H9 (cell line): Measurements from ENCODE around the gene ABHD1. TPM values are rescaled to one million over a fixed set of nuclear protein-coding genes. Genes with fewer than 3 reads are reported as not detected.
A peak's percentile ranks its signal among the peaks of the same experiment; 100 is the strongest.

ENCODE experiments used
- DNase-seq: peaks from one replicate; pipeline ENCODE4 v3.0.0-alpha.2; 2017
- H2AFZ ChIP-seq: one replicate; pipeline ENCODE4 v1.6.1; 2013; ENCODE audit warnings: mild to moderate bottlenecking, low read length, control low read depth, moderate library complexity
- H2AK5ac ChIP-seq: 2 replicates; pipeline ENCODE4 v1.6.1; 2013; ENCODE audit warnings: low read length, control low read depth, mixed read lengths; ENCODE audit not compliant: insufficient read length
- H2BK120ac ChIP-seq: one replicate; pipeline ENCODE4 v1.6.1; 2013; ENCODE audit warnings: low read depth, mild to moderate bottlenecking, low read length, control low read depth, inconsistent platforms; ENCODE audit not compliant: poor library complexity, severe bottlenecking
- H2BK12ac ChIP-seq: 2 replicates; pipeline ENCODE4 v1.6.1; 2013; ENCODE audit warnings: low read length, control low read depth, mixed read lengths, low read depth; ENCODE audit not compliant: insufficient read length
- H2BK15ac ChIP-seq: 2 replicates; pipeline ENCODE4 v1.6.1; 2013; ENCODE audit warnings: low read depth, low read length, control low read depth
- H2BK20ac ChIP-seq: one replicate; pipeline ENCODE4 v1.6.1; 2013; ENCODE audit warnings: low read depth, mild to moderate bottlenecking, low read length, control low read depth, inconsistent platforms; ENCODE audit not compliant: poor library complexity, severe bottlenecking
- H2BK5ac ChIP-seq: 2 replicates; pipeline ENCODE4 v1.6.1; 2013; ENCODE audit warnings: low read length, control low read depth, mixed read lengths; ENCODE audit not compliant: insufficient read length
- H3K14ac ChIP-seq: 2 replicates; pipeline ENCODE4 v1.6.1; 2013; ENCODE audit warnings: low read length, control low read depth; ENCODE audit not compliant: insufficient read depth
- H3K18ac ChIP-seq: 2 replicates; pipeline ENCODE4 v1.6.1; 2013; ENCODE audit warnings: low read depth, mild to moderate bottlenecking, mixed read lengths, low read length, control low read depth; ENCODE audit not compliant: insufficient read length
- H3K23ac ChIP-seq: 2 replicates; pipeline ENCODE4 v1.6.1; 2013; ENCODE audit warnings: low read length, control low read depth, mixed read lengths, low read depth; ENCODE audit not compliant: insufficient read length
- H3K23me2 ChIP-seq: 2 replicates; pipeline ENCODE4 v1.6.1; 2013; ENCODE audit warnings: low read depth, mild to moderate bottlenecking, mixed read lengths, low read length, control low read depth; ENCODE audit not compliant: insufficient read length, poor library complexity, severe bottlenecking
- H3K27ac ChIP-seq: 2 replicates; pipeline ENCODE4 v1.5.1; 2013; ENCODE audit warnings: low read length, control low read depth, mixed read lengths, low read depth; ENCODE audit not compliant: insufficient read length
- H3K27me3 ChIP-seq: 2 replicates; pipeline ENCODE4 v1.6.1; 2013; ENCODE audit warnings: low read length, control low read depth, inconsistent platforms; ENCODE audit not compliant: insufficient read depth
- H3K4ac ChIP-seq: 2 replicates; pipeline ENCODE4 v1.6.1; 2013; ENCODE audit warnings: low read depth, mild to moderate bottlenecking, control low read depth, inconsistent platforms, low read length, moderate library complexity
- H3K4me1 ChIP-seq: 2 replicates; pipeline ENCODE4 v1.6.1; 2013; ENCODE audit warnings: low read length, control low read depth, inconsistent platforms; ENCODE audit not compliant: insufficient read depth
- H3K4me2 ChIP-seq: 2 replicates; pipeline ENCODE4 v1.6.1; 2013; ENCODE audit warnings: low read length, control low read depth, mixed read lengths; ENCODE audit not compliant: insufficient read length, insufficient read depth
- H3K56ac ChIP-seq: 2 replicates; pipeline ENCODE4 v1.6.1; 2013; ENCODE audit warnings: low read depth, mild to moderate bottlenecking, mixed read lengths, low read length, control low read depth; ENCODE audit not compliant: insufficient read length
- H3K79me1 ChIP-seq: 2 replicates; pipeline ENCODE4 v1.6.1; 2013; ENCODE audit warnings: low read depth, mild to moderate bottlenecking, moderate library complexity, low read length, control low read depth, inconsistent platforms; ENCODE audit not compliant: insufficient read depth, poor library complexity, severe bottlenecking
- H3K79me2 ChIP-seq: 2 replicates; pipeline ENCODE4 v1.6.1; 2013; ENCODE audit warnings: low read length, control low read depth, inconsistent platforms; ENCODE audit not compliant: insufficient read depth
- H3K9ac ChIP-seq: 2 replicates; pipeline ENCODE4 v1.6.1; 2013; ENCODE audit warnings: low read length, control low read depth, mixed read lengths; ENCODE audit not compliant: insufficient read length; ENCODE audit errors: extremely low read depth
- H3K9me3 ChIP-seq: one replicate; pipeline ENCODE4 v1.6.1; 2013; ENCODE audit warnings: low read depth, low read length, inconsistent platforms; ENCODE audit not compliant: control insufficient read depth
- H3T11ph ChIP-seq: one replicate; pipeline ENCODE4 v1.6.1; 2013; ENCODE audit warnings: mild to moderate bottlenecking, low read length, control low read depth, inconsistent platforms
- H4K20me1 ChIP-seq: one replicate; pipeline ENCODE4 v1.6.1; 2013; ENCODE audit not compliant: control insufficient read depth, insufficient read length, insufficient read depth
- H4K5ac ChIP-seq: 2 replicates; pipeline ENCODE4 v1.6.1; 2013; ENCODE audit warnings: low read depth, mild to moderate bottlenecking, mixed read lengths, low read length, control low read depth; ENCODE audit not compliant: insufficient read length
- H4K8ac ChIP-seq: replicated peaks from 2 replicates; pipeline ENCODE4 v1.6.1; 2013; ENCODE audit warnings: low read length, control low read depth, mixed read lengths, low read depth; ENCODE audit not compliant: insufficient read length
- H4K91ac ChIP-seq: 2 replicates; pipeline ENCODE4 v1.6.1; 2013; ENCODE audit warnings: low read depth, mild to moderate bottlenecking, moderate library complexity, mixed read lengths, low read length, control low read depth; ENCODE audit not compliant: insufficient read length
- H3K27ac Mint-ChIP-seq, 3 experiments: 2 replicates in 2 of 3; 3 replicates in 1 of 3; pipeline ENCODE4 v1.8.0; 2020 to 2021; ENCODE audit warnings: mixed read lengths in 3 of 3, mild to moderate bottlenecking in 1 of 3, moderate library complexity in 1 of 3
- H3K27me3 Mint-ChIP-seq: 2 replicates; pipeline ENCODE4 v1.8.0; 2021; ENCODE audit warnings: low read depth, mild to moderate bottlenecking, moderate library complexity, mixed read lengths
- H3K36me3 Mint-ChIP-seq, 3 experiments: 2 replicates in 2 of 3; 3 replicates in 1 of 3; pipeline ENCODE4 v1.8.0; 2020 to 2021; ENCODE audit warnings: low read depth in 3 of 3, mixed read lengths in 3 of 3; ENCODE audit not compliant: insufficient read depth in 1 of 3
- H3K4me1 Mint-ChIP-seq, 2 experiments: 2 replicates each; pipeline ENCODE4 v1.8.0; 2020; ENCODE audit warnings: mixed read lengths in 2 of 2
- H3K4me3 Mint-ChIP-seq, 2 experiments: 2 replicates in 1 of 2; 3 replicates in 1 of 2; pipeline ENCODE4 v1.8.0; 2020 to 2021; ENCODE audit warnings: mild to moderate bottlenecking in 2 of 2, mixed read lengths in 2 of 2, moderate library complexity in 1 of 2
- H3K9me3 Mint-ChIP-seq, 2 experiments: 2 replicates in 1 of 2; 3 replicates in 1 of 2; pipeline ENCODE4 v1.8.0; 2020; ENCODE audit warnings: mild to moderate bottlenecking in 2 of 2, mixed read lengths in 2 of 2, moderate library complexity in 1 of 2
- CTCF ChIP-seq: fragments of 200-600 bp; sonication (generic); conservative IDR thresholded peaks from 3 replicates; pipeline ENCODE4 v1.8.0; 2021; ENCODE audit warnings: antibody characterized with exemption, mild to moderate bottlenecking
- WGBS: extraction: QIAGEN DNeasy Blood & Tissue Kit; methylation state at CpG from one replicate; pipeline ENCODE4 v1.1.7; 2013; ENCODE audit warnings: missing lambda C conversion rate, low lambda C conversion rate, mixed read lengths; ENCODE audit not compliant: insufficient read length; ENCODE audit errors: extremely low coverage; 5-methylcytosine and 5-hydroxymethylcytosine counted together
- total RNA-seq: library from RNA; stranded (reverse); gene quantifications from 2 replicates; pipeline ENCODE4 v1.2.1, GENCODE V29; 2021

ABHD1 gene
- total RNA-seq, 1 experiment from 2014 or later, result 0.31 TPM

- Histone ChIP-seq H2BK12ac (no peak overlapping the region), H3K14ac (no peak overlapping the region), H4K91ac (no peak overlapping the region), H4K20me1 (peaks cover 3% of the 10 kb centered on the region), H3K23me2 (no peaks in the 10 kb centered on the region), H2BK20ac (no peak overlapping the region), H3K4ac (no peak overlapping the region), H3K9me3 (no peaks in the 10 kb centered on the region), H3K27me3 (no peaks in the 10 kb centered on the region), H3K9ac (no peak overlapping the region), H3K4me1 (no peaks in the 10 kb centered on the region), H2BK15ac (no peak overlapping the region), H3K79me2 (no peaks in the 10 kb centered on the region), H2BK120ac (no peak overlapping the region), H2AK5ac (no peak overlapping the region), H3K18ac (no peak overlapping the region), H3K79me1 (no peaks in the 10 kb centered on the region), H3K56ac (no peak overlapping the region), H3K27ac (no peak overlapping the region), H2AFZ (no peak overlapping the region), H2BK5ac (no peak overlapping the region), H4K5ac (no peak overlapping the region), H4K8ac (no peak overlapping the region), H3K23ac (no peak overlapping the region), H3T11ph (no peak overlapping the region), H3K4me2 (peak overlapping the region; percentile 22)
- Mint-ChIP-seq H3K4me1 (peaks cover 8 to 10% of the 10 kb centered on the region in 2 experiments), H3K9me3 (no peaks in the 10 kb centered on the region; a peak in 1 of 5 replicates), H3K27me3 (no peaks in the 10 kb centered on the region), H3K27ac (no peak overlapping the region), H3K4me3 (no peak overlapping the region), H3K36me3 (peaks cover 0 to 1% (median 0%) of the 10 kb centered on the region in 3 experiments; a peak in 3 of 7 replicates)
- DNase-seq, result no peak
- WGBS, result no CpG with 5 or more reads among the region's 2 CpGs
- no peak for TF ChIP-seq CTCF
These were observed 28.2 kb upstream of the ABHD1 start for GRCh38 chr2:27095427-27095744.
